Peyer's patch (tissue), 4 donors: ENCODE results near the gene SEC24D.
"Not testable (repeated sequence)": the region's sequence is repeated elsewhere in the genome, so short reads cannot be mapped to it uniquely, and the experiment has no call there.

Source experiments
- CTCF ChIP-seq, 6 experiments: fragments of 450-650 bp in 4 of 6; fragments of 200-600 bp in 2 of 6; sonication (generic) in 1 of 6; IDR thresholded peaks; one replicate each; pipeline ENCODE4 v1.5.1; 2017 to 2019; ENCODE audit warnings: antibody characterized with exemption in 6 of 6, mild to moderate bottlenecking in 3 of 6, moderate library complexity in 1 of 6
- POLR2A ChIP-seq, 2 donors: fragments of 450-650 bp; IDR thresholded peaks; one replicate each; pipeline ENCODE4 v1.5.1; 2017; ENCODE audit warnings: antibody characterized with exemption in 2 of 2, mild to moderate bottlenecking in 2 of 2, moderate library complexity in 2 of 2

- not testable (repeated sequence) for TF ChIP-seq CTCF, POLR2A (IDR thresholded peaks at IDR 0.05)
Measured at GRCh38 chr4:118791690-118792446, 44.1 kb downstream of the SEC24D start.
